HL-60 (cell line): ENCODE measurements around the gene SHMT1.

Experiments used
- GABPA ChIP-seq: IDR thresholded peaks from 2 replicates; pipeline ENCODE4 v1.6.1; 2012; ENCODE audit warnings: low read depth
- POLR2AphosphoS5 ChIP-seq: IDR thresholded peaks from 2 replicates; pipeline ENCODE4 v1.6.1; 2012; ENCODE audit warnings: low read depth
- TF ChIP-seq, protein P1 (sequence below): IDR thresholded peaks from one replicate; pipeline ENCODE4 v1.5.1; 2011; ENCODE audit warnings: low read length, control low read depth, inconsistent platforms; ENCODE audit not compliant: insufficient read depth
- TF ChIP-seq, protein P2 (sequence below): IDR thresholded peaks from 2 replicates; pipeline ENCODE4 v1.6.1; 2012; ENCODE audit warnings: low read depth; ENCODE audit not compliant: insufficient replicate concordance

DNA sequence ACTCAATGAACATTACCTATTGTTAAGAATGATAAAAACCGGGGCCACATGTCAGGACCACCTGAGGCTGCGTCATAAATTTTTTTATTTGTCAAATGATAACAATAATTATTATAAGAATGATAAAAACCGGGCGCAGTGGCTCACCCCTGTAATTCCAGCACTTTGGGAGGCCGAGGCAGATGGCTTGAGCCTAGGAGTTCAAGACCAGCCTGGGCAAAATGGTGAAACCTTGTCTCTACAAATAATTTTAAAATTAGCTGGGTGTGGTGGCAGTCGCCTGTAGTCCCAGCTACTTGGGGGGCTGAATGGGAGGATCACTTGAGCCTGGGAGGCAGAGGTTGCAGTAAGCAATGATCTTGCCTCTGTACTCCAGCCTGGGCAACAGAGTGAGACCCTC, 816 bp upstream of the SHMT1 start:
- TF ChIP-seq POLR2AphosphoS5: no peak
- TF ChIP-seq, protein P1, sequence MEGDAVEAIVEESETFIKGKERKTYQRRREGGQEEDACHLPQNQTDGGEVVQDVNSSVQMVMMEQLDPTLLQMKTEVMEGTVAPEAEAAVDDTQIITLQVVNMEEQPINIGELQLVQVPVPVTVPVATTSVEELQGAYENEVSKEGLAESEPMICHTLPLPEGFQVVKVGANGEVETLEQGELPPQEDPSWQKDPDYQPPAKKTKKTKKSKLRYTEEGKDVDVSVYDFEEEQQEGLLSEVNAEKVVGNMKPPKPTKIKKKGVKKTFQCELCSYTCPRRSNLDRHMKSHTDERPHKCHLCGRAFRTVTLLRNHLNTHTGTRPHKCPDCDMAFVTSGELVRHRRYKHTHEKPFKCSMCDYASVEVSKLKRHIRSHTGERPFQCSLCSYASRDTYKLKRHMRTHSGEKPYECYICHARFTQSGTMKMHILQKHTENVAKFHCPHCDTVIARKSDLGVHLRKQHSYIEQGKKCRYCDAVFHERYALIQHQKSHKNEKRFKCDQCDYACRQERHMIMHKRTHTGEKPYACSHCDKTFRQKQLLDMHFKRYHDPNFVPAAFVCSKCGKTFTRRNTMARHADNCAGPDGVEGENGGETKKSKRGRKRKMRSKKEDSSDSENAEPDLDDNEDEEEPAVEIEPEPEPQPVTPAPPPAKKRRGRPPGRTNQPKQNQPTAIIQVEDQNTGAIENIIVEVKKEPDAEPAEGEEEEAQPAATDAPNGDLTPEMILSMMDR: no peak
- no peak for TF ChIP-seq GABPA
- TF ChIP-seq, protein P2, sequence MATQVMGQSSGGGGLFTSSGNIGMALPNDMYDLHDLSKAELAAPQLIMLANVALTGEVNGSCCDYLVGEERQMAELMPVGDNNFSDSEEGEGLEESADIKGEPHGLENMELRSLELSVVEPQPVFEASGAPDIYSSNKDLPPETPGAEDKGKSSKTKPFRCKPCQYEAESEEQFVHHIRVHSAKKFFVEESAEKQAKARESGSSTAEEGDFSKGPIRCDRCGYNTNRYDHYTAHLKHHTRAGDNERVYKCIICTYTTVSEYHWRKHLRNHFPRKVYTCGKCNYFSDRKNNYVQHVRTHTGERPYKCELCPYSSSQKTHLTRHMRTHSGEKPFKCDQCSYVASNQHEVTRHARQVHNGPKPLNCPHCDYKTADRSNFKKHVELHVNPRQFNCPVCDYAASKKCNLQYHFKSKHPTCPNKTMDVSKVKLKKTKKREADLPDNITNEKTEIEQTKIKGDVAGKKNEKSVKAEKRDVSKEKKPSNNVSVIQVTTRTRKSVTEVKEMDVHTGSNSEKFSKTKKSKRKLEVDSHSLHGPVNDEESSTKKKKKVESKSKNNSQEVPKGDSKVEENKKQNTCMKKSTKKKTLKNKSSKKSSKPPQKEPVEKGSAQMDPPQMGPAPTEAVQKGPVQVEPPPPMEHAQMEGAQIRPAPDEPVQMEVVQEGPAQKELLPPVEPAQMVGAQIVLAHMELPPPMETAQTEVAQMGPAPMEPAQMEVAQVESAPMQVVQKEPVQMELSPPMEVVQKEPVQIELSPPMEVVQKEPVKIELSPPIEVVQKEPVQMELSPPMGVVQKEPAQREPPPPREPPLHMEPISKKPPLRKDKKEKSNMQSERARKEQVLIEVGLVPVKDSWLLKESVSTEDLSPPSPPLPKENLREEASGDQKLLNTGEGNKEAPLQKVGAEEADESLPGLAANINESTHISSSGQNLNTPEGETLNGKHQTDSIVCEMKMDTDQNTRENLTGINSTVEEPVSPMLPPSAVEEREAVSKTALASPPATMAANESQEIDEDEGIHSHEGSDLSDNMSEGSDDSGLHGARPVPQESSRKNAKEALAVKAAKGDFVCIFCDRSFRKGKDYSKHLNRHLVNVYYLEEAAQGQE: no peak
